Trophoblast cell (in vitro differentiated cells and primary cell): Measurements from ENCODE around the gene SEMA5A.

Experiments
- DNase-seq, 2 donors: peaks; one replicate each; pipeline ENCODE4 v3.0.0-alpha.2; 2016
- H2AFZ ChIP-seq: 2 replicates; pipeline ENCODE4 v1.6.1; 2013; ENCODE audit warnings: low read length, moderate library complexity, mild to moderate bottlenecking; ENCODE audit not compliant: insufficient read depth, poor library complexity
- H2AK5ac ChIP-seq: 2 replicates; pipeline ENCODE4 v1.6.1; 2013; ENCODE audit warnings: mild to moderate bottlenecking, low read length
- H2BK120ac ChIP-seq: 2 replicates; pipeline ENCODE4 v1.6.1; 2013; ENCODE audit warnings: low read length, mild to moderate bottlenecking, moderate library complexity; ENCODE audit not compliant: insufficient read depth, poor library complexity
- H2BK12ac ChIP-seq: 2 replicates; pipeline ENCODE4 v1.6.1; 2013; ENCODE audit warnings: mild to moderate bottlenecking, low read length, moderate library complexity
- H2BK5ac ChIP-seq: 2 replicates; pipeline ENCODE4 v1.6.1; 2013; ENCODE audit warnings: low read length, low read depth, moderate library complexity, mild to moderate bottlenecking; ENCODE audit not compliant: poor library complexity
- H3K14ac ChIP-seq: 2 replicates; pipeline ENCODE4 v1.6.1; 2013; ENCODE audit warnings: mild to moderate bottlenecking, low read length
- H3K18ac ChIP-seq: 2 replicates; pipeline ENCODE4 v1.6.1; 2013; ENCODE audit warnings: mild to moderate bottlenecking, low read length
- H3K23ac ChIP-seq: 2 replicates; pipeline ENCODE4 v1.6.1; 2013; ENCODE audit warnings: low read length
- H3K27ac ChIP-seq: 2 replicates; pipeline ENCODE4 v1.5.1; 2013; ENCODE audit warnings: low read depth, mild to moderate bottlenecking, inconsistent platforms, low read length, moderate library complexity
- H3K27me3 ChIP-seq: 2 replicates; pipeline ENCODE4 v1.6.1; 2013; ENCODE audit warnings: inconsistent platforms, mild to moderate bottlenecking, low read length, moderate library complexity; ENCODE audit not compliant: insufficient read depth
- H3K36me3 ChIP-seq, 2 experiments: 1 replicate in 1 of 2; 2 replicates in 1 of 2; pipeline ENCODE4 v1.6.1; 2013; ENCODE audit warnings: low read length in 2 of 2, mild to moderate bottlenecking in 2 of 2, moderate library complexity in 1 of 2; ENCODE audit not compliant: insufficient read depth in 2 of 2, control insufficient read depth in 1 of 2
- H3K4ac ChIP-seq: 2 replicates; pipeline ENCODE4 v1.6.1; 2013; ENCODE audit warnings: low read depth, mild to moderate bottlenecking, low read length, moderate library complexity
- H3K4me1 ChIP-seq, 2 experiments: 1 replicate in 1 of 2; 2 replicates in 1 of 2; pipeline ENCODE4 v1.6.1; 2013; ENCODE audit warnings: low read length in 2 of 2, mild to moderate bottlenecking in 2 of 2, moderate library complexity in 1 of 2; ENCODE audit not compliant: insufficient read depth in 2 of 2, control insufficient read depth in 1 of 2
- H3K4me2 ChIP-seq: 2 replicates; pipeline ENCODE4 v1.6.1; 2013; ENCODE audit warnings: inconsistent platforms, mild to moderate bottlenecking, low read length, moderate library complexity
- H3K4me3 ChIP-seq: 2 replicates; pipeline ENCODE4 v1.5.1; 2013; ENCODE audit warnings: mild to moderate bottlenecking, low read depth, low read length, inconsistent platforms
- H3K79me1 ChIP-seq: one replicate; pipeline ENCODE4 v1.6.1; 2013; ENCODE audit warnings: low read length
- H3K79me2 ChIP-seq: 2 replicates; pipeline ENCODE4 v1.6.1; 2013; ENCODE audit warnings: low read length, mild to moderate bottlenecking; ENCODE audit not compliant: control insufficient read depth, insufficient read depth, poor library complexity
- H3K9ac ChIP-seq: 2 replicates; pipeline ENCODE4 v1.6.1; 2013; ENCODE audit warnings: mild to moderate bottlenecking, low read length
- H3K9me3 ChIP-seq: 2 replicates; pipeline ENCODE4 v1.6.1; 2013; ENCODE audit warnings: low read depth, mild to moderate bottlenecking, control low read depth, inconsistent platforms, low read length; ENCODE audit not compliant: insufficient read depth
- H4K12ac ChIP-seq: 2 replicates; pipeline ENCODE4 v1.6.1; 2013; ENCODE audit warnings: low read depth, mild to moderate bottlenecking, low read length, moderate library complexity
- H4K8ac ChIP-seq: 2 replicates; pipeline ENCODE4 v1.6.1; 2013; ENCODE audit warnings: low read depth, mild to moderate bottlenecking, low read length, moderate library complexity
- H4K91ac ChIP-seq: one replicate; pipeline ENCODE4 v1.6.1; 2013; ENCODE audit warnings: low read depth, mild to moderate bottlenecking, low read length, moderate library complexity
- WGBS: extraction: QIAGEN DNeasy Blood & Tissue Kit; methylation state at CpG from one replicate; pipeline ENCODE4 v1.1.7; 2013; ENCODE audit warnings: missing lambda C conversion rate; ENCODE audit not compliant: insufficient read length, insufficient coverage; ENCODE audit errors: extremely low coverage; 5-methylcytosine and 5-hydroxymethylcytosine counted together

The SEMA5A gene

GRCh38 chr5:9042241-9042640 is 503.6 kb downstream of the SEMA5A start:
- no peaks in the 10 kb centered on the region for H3K27me3 ChIP-seq

GRCh38 chr5:9040475-9040874 is 505.4 kb downstream of the SEMA5A start:
- H3K9me3 ChIP-seq: peaks cover 2% of the 10 kb centered on the region
- H3K9ac ChIP-seq: no peak overlapping the region
- H2AK5ac ChIP-seq: no peak overlapping the region
- H2BK5ac ChIP-seq: no peak overlapping the region
- H3K79me1 ChIP-seq: no peaks in the 10 kb centered on the region
- no peak overlapping the region for H3K23ac ChIP-seq
- no peak overlapping the region for H2BK12ac ChIP-seq
- H3K27ac ChIP-seq: no peak overlapping the region
- peaks cover 12 to 39% of the 10 kb centered on the region in 2 experiments for H3K36me3 ChIP-seq
- H3K79me2 ChIP-seq: no peaks in the 10 kb centered on the region
- no peak overlapping the region for H3K18ac ChIP-seq
- H3K4me2 ChIP-seq: no peak overlapping the region
- WGBS: no CpG with 5 or more reads among the region's 2 CpGs
- no peaks in the 10 kb centered on the region for H3K4me1 ChIP-seq
- no peak overlapping the region for H4K8ac ChIP-seq
- no peak overlapping the region for H4K12ac ChIP-seq
- H2BK120ac ChIP-seq: no peak overlapping the region
- H3K14ac ChIP-seq: no peak overlapping the region
- no peaks in the 10 kb centered on the region for H3K27me3 ChIP-seq
- H3K4me3 ChIP-seq: no peak overlapping the region
- no peak for DNase-seq
- no peak overlapping the region for H2AFZ ChIP-seq
- no peak overlapping the region for H4K91ac ChIP-seq
- H3K4ac ChIP-seq: no peak overlapping the region

More at GRCh38 chr5:9042241-9042640, 503.6 kb downstream of the SEMA5A start:
- Histone ChIP-seq H2AFZ (no peak overlapping the region), H4K91ac (no peak overlapping the region), H3K14ac (no peak overlapping the region), H3K4me1 (no peaks in the 10 kb centered on the region), H2BK120ac (no peak overlapping the region), H3K4me2 (no peak overlapping the region), H2AK5ac (no peak overlapping the region), H3K36me3 (peaks cover 22 to 50% of the 10 kb centered on the region in 2 experiments), H3K9me3 (peaks cover 2% of the 10 kb centered on the region), H2BK5ac (no peak overlapping the region), H4K8ac (no peak overlapping the region), H4K12ac (no peak overlapping the region), H3K9ac (no peak overlapping the region), H3K23ac (no peak overlapping the region), H3K79me1 (no peaks in the 10 kb centered on the region), H3K79me2 (no peaks in the 10 kb centered on the region), H3K4ac (no peak overlapping the region), H3K18ac (no peak overlapping the region), H3K4me3 (no peak overlapping the region), H2BK12ac (no peak overlapping the region), H3K27ac (no peak overlapping the region)
- DNase-seq: no peak
- WGBS: no CpG with 5 or more reads among the region's 1 CpG

- Histone ChIP-seq H2BK120ac (no peak overlapping the region), H2BK12ac (no peak overlapping the region), H3K4me2 (no peak overlapping the region), H3K4me1 (no peaks in the 10 kb centered on the region), H3K4ac (no peak overlapping the region), H4K12ac (no peak overlapping the region), H2AFZ (no peak overlapping the region), H3K4me3 (no peak overlapping the region), H3K23ac (no peak overlapping the region), H3K79me2 (no peaks in the 10 kb centered on the region), H2AK5ac (no peak overlapping the region), H4K8ac (no peak overlapping the region), H3K18ac (no peak overlapping the region), H3K9ac (no peak overlapping the region), H3K36me3 (peaks cover 8 to 19% of the 10 kb centered on the region in 2 experiments), H4K91ac (no peak overlapping the region), H3K9me3 (peaks cover under 1% of the 10 kb centered on the region), H3K14ac (no peak overlapping the region), H3K79me1 (no peaks in the 10 kb centered on the region), H3K27ac (no peak overlapping the region), H3K27me3 (no peaks in the 10 kb centered on the region), H2BK5ac (no peak overlapping the region)
- DNase-seq: no peak
- WGBS: no CpG with 5 or more reads among the region's 3 CpGs
Measured at GRCh38 chr5:9037048-9037447, 508.8 kb downstream of the SEMA5A start.

- no peak overlapping the region for H3K14ac ChIP-seq
- no peak overlapping the region for H3K4ac ChIP-seq
- no peak overlapping the region for H2AFZ ChIP-seq
- H4K12ac ChIP-seq: no peak overlapping the region
- WGBS: no CpG with 5 or more reads among the region's 3 CpGs
- H4K91ac ChIP-seq: no peak overlapping the region
- H3K36me3 ChIP-seq: peaks cover 2 to 12% of the 10 kb centered on the region in 2 experiments
- H2BK120ac ChIP-seq: no peak overlapping the region
- no peaks in the 10 kb centered on the region for H3K79me1 ChIP-seq
- H3K4me3 ChIP-seq: no peak overlapping the region
- no peak overlapping the region for H2BK12ac ChIP-seq
- H3K9me3 ChIP-seq: no peaks in the 10 kb centered on the region
- H3K79me2 ChIP-seq: no peaks in the 10 kb centered on the region
- no peak overlapping the region for H3K27ac ChIP-seq
- H3K4me2 ChIP-seq: no peak overlapping the region
- DNase-seq: no peak
- H2BK5ac ChIP-seq: no peak overlapping the region
- H3K18ac ChIP-seq: no peak overlapping the region
- H2AK5ac ChIP-seq: no peak overlapping the region
- H3K4me1 ChIP-seq: no peaks in the 10 kb centered on the region
- no peak overlapping the region for H3K23ac ChIP-seq
- no peak overlapping the region for H4K8ac ChIP-seq
- no peaks in the 10 kb centered on the region for H3K27me3 ChIP-seq
- H3K9ac ChIP-seq: no peak overlapping the region
Measured at GRCh38 chr5:9035346-9035745, 510.5 kb downstream of the SEMA5A start.
